ENCODE measurements around the gene FBXO42.
"Not testable (repeated sequence)": the region's sequence is repeated elsewhere in the genome, so short reads cannot be mapped to it uniquely, and the experiment has no call there.

Gene FBXO42

DNA sequence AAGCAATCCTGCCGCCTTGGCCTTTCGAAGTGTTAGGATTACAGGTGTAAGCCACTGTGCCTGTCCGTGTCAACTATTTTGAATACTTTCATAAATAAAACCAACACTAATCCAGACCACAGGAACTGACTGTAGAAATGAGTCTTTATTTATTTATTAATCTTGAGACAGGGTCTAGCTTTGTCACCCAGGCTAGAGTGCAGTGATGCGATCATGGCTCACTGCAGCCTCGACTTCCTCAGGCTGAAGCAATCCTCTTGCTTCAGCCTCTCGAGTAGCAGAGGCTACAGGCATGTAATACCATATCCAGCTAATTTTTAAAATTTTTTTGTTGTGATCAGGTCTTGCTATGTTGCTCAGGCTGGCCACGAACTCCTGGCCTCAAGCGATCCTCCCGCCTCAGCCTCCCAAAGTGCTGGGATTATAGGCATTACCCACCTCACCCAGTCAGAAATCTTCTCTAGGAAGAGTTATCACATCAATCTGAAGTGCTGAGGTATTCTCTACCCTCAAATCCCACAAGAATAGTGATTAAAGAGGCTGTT, 93.6 kb downstream of the FBXO42 start:
- DNase-seq, result no peak

DNA sequence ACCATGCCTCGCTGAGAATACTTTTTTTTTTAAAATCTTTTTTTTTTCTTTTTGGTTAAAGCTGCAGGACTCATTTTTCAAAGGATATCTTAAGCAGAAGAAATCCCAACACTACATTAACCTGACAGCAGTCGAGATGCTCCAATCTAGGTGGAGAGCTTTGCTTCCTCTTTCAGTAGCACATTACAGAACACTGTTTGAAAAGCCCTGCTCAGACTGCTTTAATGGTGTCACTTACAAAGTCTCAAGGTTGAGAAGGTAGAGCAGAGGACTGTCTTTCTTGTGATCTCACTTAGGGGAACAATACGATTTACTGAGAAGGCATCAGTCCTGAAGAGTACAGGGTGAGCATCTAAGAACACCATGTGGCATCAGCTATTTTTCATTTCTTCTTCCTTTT, 94.3 kb downstream of the FBXO42 start:
- no peak for DNase-seq

DNA sequence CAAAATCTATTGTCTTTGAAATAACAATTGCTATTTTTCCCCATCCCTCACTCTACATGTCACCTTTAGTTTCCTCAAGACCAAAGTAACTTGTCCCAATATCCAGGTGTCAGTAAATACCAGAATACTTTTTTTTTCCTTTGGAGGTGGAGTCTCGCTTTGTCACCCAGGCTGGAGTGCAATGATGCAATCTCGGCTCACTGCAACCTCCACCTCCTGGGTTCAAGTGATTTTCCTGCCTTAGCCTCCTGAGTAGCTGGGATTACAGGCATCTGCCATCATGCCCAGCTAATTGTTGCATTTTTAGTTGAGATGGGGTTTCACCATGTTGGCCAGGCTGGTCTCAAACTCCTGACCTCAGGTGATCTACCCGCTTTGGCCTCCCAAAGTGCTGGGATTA, 94.7 kb downstream of the FBXO42 start:
- not testable (repeated sequence) for DNase-seq

DNA sequence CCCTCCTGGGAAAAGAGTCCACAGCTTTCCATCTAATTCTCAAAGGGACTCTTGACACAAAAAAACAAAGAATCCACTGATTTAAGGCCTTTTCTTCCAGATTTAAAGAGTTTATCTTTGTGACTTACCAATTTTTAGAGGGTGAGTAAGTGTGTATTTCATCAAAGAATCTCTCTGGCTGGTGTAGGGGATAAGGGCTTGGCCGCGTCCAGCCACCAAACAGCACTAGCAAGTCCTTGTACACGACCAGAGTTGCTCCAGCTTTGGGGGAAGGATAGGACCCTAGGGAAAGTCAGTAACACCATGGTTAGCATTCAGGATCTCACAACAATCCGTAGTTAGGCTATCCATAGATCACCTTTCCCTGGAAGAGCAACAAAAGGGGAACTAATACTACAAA, 95.8 kb downstream of the FBXO42 start:
- no peak for DNase-seq

DNA sequence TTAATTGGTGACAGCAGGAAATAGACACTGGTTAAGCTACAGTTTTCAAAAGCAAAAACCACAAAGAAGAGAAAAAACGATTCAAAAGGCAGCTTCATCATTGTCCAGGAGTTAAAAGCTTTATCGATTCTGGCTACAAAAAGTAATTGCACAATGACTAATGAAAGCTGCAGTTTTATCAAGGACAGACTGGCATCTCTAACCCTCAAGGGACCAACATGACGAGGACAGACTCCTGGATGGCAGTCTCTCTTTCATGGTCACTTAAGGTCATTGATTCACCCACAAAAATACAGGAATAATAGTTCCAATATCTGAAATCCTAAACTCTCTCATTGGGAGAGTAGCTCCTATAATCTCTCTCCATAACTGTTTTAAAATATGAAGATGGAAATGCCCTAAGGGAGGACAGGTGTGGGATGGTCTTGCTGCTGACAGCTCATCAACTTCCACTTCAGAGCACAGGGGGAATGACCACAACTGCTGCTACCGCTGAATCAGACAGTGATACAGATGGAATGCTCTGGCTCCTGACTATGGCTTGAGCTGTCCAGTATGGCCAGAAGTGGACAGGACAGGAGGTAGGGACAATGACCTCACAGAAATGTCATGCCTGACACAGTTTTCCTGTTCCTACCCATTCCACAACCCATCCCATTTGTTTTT, 97.9 kb downstream of the FBXO42 start:
- no peak for DNase-seq

DNA sequence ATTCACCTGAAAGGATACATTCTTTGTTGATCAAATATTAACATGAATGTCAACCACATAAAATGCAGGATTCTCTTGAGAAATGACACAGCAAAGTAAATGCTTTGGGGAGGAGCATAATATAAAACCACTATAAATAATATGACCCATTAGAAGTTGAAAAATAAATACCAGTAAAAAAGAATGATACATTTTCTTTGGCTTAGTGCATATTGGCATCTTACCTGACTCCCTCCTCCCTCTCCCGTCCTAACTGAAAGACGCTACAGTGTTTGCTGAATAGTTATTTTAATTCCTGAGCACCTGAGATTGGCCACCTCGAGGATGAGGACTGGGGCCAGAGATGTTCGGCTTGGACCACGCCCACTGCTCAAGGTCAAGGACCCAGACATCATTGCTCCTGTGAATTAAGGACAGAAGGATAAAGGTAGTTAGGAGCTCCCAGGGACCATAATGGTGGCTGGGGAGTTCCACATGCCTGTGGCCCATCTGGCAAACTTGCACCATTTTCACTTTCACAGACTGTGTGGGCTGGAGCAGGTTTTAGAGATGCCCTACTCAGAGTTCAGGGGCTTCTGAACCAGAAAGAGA, 98.9 kb downstream of the FBXO42 start:
- DNase-seq, result no peak

DNA sequence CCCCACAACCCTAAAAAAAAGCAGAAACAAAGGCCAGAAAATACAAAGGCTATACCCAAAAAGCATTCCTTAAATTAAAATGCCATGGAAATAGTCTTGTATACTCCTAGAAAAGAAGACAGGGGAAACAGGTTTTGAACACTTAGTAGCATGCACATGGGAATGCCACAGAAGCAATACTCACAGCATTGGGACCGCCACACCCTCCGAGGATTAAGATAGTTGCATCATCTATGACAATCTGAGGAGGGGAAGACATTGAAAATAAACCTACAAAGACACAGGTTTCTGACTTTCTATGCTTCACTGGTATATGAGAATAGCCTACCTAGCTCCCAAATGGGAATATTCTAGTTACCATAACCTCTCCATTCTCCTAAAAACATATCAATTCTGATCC, 99.4 kb downstream of the FBXO42 start:
- no peak for DNase-seq

DNA sequence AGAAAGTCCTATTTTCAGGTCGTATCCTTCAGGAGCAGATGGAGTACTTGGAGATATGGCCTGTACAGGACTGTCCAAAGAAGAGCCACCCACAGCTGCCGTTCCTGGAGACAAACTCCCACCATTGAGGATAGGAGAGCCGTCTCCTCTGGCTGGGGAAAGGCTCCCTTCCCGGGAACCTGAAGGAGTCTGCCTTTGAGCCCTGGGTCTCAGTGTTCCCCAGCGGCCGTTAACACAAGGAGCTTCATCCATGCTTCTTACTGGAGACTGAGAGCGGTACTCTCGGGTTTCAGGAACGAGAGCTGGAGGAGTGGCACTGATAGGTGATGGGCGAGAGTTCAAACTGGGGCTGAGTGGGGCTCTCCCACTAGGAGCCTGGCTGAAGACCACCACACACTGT, 100.9 kb downstream of the FBXO42 start:
- DNase-seq, result no peak

DNA sequence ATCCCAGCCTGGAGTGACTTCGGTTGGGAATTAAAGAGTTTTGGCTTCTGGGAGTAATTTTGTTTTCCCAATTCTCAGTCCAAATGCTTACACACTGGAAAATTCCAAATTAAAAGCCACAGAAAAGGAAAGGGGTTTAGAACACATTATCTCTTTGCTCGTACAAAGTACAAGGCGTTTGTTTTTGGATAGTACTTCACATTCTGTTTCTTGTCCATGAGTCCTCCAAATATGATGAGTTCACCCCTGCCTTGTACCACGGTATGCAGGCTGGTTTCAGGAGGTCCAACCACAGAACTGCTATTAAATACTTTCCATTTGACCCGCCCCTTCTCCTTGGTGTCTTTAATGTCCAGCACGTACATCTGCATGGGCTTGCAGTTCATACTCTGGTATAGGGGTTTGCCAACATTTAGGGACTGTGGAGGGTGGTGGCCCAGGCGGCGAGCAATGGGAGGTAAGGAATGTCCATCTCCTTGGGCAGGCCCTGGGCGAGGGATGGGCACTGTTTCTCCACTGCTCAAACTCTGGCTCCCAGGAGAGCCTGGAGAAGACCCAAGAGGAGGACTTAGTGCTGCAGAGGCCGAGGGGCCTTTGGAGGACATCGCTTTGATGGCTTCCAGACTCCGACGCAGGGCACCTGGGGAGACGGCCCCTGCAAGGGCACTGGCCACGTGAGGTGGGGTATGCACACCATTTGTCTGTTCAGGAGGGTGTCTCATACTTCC, 101.6 kb downstream of the FBXO42 start:
- DNase-seq, result no peak

DNA sequence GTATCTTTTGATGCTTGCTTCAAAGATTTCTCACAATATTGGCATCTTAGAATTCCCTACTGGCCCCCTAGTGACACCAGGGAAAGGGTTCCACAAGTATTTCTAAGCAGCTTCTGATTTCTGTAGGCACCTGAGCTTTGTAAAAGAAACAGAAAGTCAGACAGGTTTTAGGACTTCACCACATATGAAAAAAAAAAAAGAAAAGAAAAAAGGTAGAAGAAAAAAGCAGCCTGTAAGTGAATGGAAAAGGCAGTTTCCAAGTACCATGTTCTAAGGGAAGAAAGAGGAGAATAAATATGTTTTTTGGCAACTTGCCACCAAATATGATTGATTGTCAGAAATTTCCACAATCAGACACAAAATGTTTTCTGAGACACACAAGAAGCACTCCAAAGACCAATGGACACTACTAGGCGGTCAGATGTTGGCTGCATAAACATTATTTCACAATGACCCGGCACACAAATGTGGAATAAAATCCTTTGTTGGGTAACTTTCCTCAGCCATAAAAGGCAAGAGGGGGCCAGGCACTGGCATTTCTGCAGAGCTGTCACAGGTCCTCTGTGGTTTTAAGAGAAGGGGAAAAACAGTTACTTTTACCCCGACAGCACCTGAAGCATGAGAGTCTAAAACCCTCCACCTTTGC, 102.6 kb downstream of the FBXO42 start:
- DNase-seq, result peak; percentile 54

DNA sequence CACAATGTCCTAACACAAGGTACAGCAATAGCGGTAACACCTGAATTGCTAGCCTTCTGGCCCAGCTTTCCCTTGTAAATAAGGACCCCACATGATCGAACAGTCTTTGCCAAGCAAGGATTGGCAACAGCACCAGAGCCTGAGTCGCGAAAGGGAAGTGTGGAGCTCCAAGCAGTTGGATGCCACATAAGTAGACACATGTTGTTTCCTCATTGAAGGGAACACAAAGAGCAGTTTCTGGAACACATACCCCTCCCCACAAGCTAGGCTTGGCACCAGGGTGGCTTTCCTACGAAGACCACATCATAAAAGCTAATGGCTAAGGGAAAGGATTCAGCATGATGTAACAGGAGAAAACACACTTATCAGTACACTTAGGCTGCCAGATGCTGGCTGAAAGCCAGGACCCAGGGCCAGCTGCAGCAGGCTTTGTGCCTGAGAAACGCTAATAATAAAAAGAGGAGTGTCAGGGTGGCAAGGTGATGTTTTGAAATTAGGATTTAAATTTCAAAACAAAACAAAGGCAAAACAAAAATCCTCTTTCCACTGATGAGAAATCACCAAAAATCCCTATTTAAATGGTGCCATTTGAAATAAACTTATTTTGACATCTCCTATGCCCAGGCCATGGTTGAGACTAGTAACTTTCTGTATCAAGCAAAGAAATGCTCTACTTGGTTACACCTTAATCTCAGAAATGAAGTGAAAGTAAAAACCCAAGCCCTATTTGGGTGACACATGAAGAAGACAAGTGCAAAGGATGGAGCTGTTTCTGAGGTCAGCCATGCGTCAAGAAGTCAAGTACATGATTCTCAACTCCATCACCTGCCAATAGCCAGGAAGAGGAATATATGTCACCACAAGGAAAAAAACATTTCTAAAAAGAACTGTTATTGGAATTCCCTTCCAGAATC, 103.4 kb downstream of the FBXO42 start:
- peak; percentile 99 for DNase-seq

DNA sequence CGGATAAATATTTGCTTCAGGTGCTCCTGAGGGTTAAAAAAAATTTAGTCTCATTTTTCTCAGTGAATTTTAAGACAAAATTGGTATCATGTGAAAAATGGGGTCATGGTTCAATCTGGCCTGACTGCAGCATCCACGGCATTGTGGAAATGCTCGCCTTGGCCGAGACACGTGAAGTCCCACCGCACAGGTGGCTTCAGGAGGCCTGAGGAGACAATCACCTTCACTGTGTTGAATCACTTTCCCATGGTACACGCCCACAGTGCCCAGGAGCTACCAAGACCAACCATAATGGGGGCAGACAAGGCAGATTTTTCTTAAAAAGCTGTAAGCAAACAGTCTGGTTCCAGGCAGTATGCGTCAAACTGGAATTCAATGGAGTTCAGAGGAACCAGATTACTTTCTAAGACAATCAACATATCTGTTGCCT, 104.3 kb downstream of the FBXO42 start:
- DNase-seq, result no peak

DNA sequence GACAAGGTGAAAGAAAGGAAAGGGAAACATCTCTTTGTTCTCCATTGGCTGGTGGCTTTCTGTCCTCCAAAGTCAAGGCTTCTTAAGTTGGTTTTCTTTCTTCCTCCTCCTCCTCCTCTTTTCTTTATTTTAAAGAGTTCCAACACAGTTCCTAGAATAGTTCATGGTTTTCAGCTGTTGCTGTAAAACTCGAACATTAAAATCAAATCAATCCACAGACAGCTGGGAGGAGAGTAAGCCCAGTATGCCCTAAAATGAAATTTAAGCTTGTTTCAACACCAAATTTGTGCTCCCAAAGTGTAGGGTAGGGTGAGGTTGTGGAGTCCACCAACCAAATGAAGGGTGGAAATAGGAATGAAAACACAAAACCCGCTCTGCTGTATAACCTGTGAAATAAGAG, 104.8 kb downstream of the FBXO42 start:
- DNase-seq, result no peak

DNA sequence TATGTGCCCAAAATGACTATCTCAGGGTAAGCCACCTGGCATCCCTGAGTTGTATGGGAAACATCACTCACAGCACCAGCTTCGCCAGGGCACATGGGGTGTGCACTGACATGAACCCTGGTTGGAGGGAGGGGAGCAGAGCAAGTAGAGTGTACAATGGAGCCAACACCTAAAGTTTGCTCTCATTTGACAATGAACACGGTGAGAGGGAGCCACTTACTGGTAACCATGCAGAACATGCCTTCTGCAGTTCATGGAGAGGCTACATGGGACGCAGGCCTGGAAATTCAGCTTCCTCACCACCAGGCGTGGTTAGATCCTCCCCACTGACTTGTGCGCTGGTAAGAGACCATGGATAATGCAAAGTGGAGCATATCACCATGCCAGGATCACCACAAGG, 105.3 kb downstream of the FBXO42 start:
- DNase-seq, result no peak

DNA sequence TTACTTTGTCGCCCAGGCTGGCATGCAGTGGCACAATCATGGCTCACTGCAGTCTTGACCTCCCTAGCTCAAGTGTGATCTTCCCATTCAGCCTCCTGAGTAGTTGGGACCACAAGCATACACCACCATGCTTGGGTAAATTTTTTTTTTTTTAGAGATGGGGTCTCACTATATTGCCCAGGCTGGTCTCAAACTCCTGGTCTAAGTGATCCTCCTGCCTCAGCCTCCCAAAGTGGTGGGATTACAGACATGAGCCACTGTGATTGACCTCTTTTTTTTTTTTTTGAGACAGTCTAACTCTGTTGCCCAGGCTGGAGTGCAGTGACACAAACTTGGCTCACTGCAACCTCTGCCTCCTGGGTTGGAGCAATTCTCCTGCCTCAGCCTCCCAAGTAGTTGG, 106.0 kb downstream of the FBXO42 start:
- not testable (repeated sequence) for DNase-seq

DNA sequence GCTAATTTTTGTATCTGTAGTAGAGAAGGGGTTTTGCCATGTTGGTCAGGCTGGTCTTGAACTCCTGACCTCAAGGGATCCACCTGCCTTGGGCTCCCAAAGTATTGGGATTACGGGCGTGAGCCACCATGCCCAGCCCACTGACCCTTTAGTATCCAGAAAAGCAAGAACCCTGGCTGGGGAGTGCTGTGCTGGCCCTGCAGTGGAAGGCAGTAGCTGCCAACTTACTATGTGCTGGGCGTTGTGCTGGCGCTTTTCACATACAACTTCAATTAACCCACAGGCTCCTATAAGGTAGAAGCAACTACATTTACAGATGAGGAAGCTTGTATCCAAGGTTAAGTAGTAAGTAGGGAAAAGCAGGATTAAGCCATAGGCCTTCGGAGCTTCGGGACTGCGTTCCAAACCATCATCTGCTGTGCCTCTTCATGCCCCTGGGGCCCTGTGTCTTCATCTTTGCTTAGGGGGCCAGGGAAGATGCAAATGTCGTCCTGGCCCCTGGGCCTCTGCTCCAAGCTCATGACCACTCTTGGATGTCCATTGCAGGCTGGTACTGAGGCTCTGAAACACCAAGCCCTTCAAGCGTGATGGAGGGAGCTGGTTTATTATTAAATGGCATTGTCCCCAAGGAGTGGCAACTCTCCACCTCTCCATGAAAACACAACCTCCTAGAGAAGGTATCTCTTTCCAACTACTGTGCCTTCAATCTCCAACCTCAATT, 106.6 kb downstream of the FBXO42 start:
- DNase-seq, result no peak

DNA sequence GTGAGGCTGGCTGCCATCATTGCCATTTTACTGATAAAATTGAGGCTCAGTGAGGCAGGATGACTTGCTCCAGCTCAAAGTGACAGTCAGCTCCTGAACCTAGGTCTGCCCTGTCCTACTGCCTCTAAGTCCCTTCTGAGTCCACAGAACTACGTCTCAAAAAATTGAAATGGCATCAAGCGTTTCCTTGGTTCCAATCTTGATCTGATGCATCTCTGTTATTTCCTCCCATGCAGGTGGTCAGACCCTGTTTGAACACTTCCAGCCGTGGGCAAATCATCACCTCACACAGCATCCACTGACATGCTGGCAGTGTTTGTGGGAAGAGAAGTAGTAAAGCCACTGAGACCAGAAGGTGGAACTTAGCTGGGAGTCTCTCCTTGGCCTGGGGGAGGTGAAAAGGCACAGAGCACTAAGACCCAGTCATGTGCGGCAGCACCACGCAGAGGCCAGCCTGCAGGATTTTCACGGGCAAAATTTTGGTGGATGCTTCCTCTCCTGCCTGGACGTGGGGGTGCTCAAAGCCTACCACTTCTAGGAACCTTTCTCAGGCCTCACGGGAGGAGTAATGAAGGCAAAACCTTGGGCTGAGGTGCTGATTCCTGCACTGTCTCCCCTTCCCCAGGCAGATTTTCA, 107.5 kb downstream of the FBXO42 start:
- DNase-seq, result no peak

DNA sequence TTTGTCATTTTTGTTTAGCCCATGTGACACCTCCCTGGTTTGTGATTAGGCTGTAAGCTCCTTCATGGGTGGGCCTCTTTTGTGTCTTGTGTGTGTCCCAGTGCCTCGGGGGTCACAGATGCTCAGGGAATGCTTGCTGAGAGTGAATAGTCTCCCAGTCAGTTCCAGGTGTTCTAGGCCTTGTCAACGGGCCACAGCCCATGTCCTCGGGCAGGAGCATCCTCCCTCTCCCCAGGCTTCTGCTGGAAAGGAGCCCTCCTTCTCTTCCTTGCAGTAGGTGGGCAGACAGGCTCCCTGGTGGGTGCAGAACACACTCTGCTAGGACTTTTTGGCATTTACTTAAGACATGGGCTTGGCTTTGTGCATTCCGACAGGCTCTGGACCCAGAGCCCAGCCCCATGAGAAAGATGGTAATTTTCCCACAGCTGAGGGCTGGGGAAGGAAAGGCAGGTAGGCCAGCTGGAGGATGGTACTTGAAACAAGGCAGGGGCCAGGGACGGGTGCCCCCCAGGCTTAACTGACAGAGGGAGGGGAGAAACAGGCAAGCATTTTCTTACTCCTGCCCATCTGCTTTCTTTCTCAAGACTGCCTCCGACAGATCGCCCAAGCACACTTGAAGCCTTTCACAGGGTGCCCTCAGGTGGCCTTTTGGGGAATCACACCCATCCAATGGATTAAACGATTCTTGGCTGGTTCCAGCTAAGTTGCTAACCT, 108.2 kb downstream of the FBXO42 start:
- DNase-seq, result peak; percentile 82

DNA sequence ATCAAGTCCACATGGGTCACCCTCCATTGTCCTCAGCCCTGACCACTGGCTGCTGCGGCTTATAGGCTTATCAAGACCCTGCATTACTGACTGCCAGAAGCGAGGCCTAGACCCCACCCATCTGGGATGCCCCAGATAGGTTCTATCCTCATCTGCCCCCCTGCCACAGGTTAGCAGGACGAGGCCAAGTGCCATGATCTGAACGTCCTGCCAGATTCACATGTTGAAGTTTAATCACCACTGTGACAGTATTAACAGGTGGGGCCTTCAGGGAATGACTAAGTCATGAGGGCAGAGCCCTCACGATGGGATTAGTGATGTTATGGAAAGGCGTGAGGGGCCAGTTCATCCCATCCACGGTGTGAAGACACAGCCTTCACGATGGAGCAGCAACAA, 109.1 kb downstream of the FBXO42 start:
- no peak for DNase-seq

DNA sequence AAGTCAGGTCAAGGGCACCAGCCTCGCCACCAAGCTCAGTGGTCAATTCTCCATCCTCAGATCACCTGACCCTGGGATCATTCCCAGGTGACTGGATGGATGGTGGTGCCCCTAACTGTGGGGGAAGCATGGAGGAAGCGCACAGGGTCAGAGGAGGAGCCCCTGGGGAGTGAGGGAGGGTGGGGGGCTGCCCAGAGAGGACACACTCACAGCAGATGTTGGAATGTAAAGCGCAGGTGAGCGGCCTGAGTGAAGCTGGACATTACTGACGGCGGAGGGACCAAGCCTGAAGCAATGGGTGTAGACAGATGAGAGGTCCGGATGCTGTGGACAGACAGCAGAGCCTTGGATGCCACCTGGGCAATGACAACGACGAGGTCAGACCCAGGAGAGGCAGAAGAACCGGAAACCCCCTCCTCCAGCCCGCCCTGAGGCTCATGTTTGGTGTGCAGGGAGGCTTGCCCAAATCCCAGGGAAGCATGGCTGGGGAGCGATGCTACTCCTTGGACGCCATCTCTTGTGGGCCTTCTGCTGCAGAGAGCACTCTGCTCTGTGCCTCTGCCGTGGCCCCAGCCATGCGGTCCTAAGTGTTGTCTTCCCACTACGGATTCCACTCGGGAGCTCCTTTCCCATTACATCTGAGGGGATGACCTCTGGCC, 109.6 kb downstream of the FBXO42 start:
- no peak for DNase-seq
